HL-60 (cell line): ENCODE measurements around the gene GSK3B.

Experiments
- REST ChIP-seq: IDR thresholded peaks from 2 replicates; pipeline ENCODE4 v1.6.1; 2012; ENCODE audit warnings: low read depth; ENCODE audit not compliant: insufficient replicate concordance
- SPI1 ChIP-seq: IDR thresholded peaks from 2 replicates; pipeline ENCODE4 v1.6.1; 2012; ENCODE audit warnings: low read depth, mild to moderate bottlenecking, borderline replicate concordance
- TF ChIP-seq, protein P1 (sequence below): IDR thresholded peaks from one replicate; pipeline ENCODE4 v1.5.1; 2011; ENCODE audit warnings: low read length, control low read depth, inconsistent platforms; ENCODE audit not compliant: insufficient read depth

DNA sequence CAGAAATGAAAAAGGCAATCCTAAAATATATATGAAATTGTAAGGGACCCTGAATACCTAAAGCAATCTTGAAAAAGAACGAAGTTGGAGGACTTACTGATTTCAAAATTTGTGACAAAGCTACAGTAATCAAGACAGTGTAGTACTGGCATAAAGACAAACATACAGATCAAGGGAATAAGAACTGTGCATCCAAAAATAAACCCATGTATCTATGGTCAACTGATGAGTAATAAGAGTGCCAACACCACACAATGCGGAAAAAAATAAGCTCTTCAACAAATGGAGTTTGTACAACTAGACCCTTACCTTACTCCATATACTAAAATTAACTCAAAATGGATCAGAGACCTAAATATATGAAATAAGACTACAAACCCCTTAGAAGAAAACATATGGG is 29.6 kb downstream of the GSK3B start:
- TF ChIP-seq REST: no peak
- TF ChIP-seq, protein P1, sequence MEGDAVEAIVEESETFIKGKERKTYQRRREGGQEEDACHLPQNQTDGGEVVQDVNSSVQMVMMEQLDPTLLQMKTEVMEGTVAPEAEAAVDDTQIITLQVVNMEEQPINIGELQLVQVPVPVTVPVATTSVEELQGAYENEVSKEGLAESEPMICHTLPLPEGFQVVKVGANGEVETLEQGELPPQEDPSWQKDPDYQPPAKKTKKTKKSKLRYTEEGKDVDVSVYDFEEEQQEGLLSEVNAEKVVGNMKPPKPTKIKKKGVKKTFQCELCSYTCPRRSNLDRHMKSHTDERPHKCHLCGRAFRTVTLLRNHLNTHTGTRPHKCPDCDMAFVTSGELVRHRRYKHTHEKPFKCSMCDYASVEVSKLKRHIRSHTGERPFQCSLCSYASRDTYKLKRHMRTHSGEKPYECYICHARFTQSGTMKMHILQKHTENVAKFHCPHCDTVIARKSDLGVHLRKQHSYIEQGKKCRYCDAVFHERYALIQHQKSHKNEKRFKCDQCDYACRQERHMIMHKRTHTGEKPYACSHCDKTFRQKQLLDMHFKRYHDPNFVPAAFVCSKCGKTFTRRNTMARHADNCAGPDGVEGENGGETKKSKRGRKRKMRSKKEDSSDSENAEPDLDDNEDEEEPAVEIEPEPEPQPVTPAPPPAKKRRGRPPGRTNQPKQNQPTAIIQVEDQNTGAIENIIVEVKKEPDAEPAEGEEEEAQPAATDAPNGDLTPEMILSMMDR: no peak
- TF ChIP-seq SPI1: no peak
